Activated CD4-positive, alpha-beta T cell treated with anti-CD3 and anti-CD28 coated beads, Interleukin-2, amount 50 U/mL, for 48 hours (primary cell): ENCODE measurements around the gene NRROS.
"Not testable (repeated sequence)": the region's sequence is repeated elsewhere in the genome, so short reads cannot be mapped to it uniquely, and the experiment has no call there.

Experiments used
- DNase-seq, 2 experiments: peaks; one replicate each; pipeline ENCODE4 v3.0.0-alpha.2; 2020

NRROS gene

DNA sequence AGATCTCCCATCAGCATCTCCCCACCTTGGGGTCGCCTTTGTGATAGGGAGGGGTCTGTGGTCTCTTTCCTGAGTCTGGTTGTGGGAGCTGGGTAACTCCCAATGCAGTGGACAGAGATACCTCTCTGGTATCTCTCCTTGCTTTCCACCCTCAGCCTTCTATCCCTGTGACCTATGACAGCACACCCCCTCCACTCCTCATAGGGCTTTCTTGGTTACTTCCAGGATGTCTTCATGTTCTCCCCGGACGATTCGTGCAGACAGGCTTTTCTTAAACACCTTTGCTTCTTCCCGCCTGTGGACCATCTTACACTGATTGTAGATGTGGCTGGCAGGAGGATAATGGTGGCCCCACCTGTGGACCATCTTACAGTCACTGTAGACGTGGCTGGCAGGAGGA, 14.2 kb upstream of the NRROS start:
- no peak for DNase-seq

DNA sequence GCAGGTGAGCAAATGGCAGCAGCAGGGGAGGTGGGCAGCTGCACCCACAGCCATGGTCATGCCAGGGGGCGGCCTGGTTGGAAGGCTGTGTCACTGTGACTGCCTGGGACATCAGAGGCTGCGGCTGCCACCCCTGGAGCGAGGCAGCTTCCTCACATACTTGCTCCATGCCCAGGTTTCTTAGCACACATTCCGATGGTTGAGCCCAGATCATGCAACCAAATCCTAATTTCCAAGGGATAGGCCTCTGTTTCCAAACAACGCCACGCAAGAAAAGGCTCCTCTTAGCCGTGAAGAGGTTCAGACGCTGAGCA, 11.6 kb upstream of the NRROS start:
- DNase-seq: no peak

DNA sequence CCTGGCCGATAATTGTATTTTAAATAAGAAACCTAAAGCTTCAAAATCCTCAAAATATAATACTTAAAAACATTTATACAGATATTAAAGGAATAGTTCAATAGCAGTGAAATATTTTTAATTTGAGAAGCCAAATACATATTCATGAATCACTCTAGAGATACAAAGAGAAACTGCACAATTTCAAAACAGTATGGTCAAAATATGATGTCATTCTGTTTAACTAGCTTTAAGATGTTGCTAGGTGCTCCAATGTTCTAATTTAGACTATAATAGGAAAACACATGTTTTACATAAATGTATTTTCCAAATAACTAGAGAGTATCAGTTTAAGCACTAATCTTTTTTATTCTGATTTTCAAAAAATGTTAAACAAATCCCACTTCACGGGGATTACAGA, 10.3 kb upstream of the NRROS start:
- DNase-seq: no peak

DNA sequence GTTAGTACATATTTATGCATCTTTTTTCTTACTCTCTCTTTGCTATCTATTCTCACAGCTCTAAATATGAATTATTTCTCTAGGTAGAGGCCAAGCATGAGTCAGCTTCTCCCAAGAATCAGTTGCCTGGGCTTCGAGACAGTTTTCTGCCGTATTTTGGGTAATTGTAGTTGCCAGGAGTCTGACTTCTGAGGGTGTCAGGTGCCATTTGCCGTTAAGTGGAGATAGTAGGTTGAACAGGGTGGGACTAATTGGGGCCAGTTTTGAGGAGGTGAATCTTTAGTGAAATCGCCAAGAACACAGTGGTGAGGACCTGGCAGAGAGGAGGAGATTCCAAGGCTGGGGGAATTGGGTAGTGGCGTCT, 7.8 kb upstream of the NRROS start:
- no peak for DNase-seq

DNA sequence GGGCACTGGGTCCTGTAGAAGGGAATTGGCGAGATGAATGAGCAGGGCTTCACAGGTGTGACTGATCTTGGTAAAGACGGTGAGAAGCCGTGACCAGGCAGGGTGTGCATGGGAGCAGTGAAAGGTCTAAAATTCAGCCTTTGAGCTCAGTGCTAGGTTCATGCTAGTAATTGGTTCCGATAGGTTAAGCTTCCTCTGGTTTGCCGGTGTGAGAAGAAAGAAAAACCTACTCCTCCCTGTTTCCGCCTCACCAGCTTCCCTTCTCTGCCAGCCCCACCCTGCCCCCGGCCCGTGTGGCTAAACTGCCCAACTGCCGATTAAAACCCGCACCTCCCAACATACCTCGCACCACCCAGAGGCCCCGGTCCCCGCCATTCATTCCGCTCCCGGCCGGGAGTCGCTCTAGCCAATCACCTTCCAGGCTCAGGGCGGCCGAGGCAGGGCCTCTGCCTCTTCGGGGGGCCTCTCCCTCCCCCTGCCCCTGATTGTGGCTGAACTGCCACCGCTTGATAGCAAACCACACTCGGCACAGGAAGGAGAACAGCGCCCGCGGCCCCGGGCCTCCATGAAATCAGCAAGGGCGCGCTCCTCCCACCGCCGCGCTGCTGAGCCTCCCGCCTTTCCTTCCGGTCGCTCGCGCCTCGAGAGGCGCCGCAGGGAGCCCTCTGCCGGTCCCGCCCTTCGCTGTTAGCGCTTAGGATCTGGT, 7.3 kb upstream of the NRROS start:
- peak; percentile 85 to 89 for DNase-seq

DNA sequence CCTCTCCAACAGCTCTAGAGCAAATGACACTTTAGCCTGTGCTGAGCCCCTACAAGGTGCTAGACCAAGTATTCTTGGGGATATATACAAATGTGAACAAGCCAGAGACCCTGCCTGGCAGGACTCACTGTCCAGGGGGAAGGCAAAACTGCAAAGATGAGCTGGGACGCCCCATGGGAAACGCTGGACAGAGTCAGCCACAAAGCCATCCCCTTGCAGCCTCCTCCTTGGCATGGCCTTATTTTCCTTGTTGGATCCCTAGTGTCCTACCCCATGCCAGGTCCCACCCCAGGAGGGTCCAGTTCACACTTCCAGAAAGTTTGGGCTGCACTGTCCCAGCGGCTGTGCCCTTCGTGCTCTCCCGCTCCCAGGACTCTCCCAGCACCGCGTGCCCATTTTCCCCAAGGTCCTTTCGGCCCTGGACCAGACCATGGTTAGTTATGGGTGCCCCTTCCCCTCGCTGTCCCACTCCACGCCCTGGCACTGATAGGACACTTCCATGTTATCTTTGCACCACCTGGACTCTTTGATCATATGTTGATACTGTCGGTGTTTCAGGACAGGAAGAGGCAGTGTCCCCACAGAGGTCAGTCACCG, 5.8 kb upstream of the NRROS start:
- no peak for DNase-seq

DNA sequence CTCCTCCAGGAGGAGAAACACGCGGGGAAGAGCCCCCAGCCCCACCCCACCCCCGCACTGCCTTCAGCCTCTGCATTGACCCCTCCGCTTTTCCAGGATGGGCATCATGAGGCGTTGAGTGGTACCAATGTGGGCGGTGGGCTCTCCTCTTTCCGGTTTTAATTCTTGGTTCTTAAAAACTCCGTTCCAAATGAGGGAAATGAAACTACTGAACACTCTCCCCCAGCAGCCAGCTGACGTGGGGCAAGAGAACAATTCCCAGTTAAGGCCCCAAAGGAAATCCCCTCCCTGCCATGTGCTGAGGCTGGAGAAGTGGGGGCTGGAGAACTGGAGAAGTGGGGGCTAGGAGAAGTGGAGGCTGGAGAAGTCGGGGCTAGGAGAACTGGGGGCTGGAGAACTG, 5.3 kb upstream of the NRROS start:
- no peak for DNase-seq

DNA sequence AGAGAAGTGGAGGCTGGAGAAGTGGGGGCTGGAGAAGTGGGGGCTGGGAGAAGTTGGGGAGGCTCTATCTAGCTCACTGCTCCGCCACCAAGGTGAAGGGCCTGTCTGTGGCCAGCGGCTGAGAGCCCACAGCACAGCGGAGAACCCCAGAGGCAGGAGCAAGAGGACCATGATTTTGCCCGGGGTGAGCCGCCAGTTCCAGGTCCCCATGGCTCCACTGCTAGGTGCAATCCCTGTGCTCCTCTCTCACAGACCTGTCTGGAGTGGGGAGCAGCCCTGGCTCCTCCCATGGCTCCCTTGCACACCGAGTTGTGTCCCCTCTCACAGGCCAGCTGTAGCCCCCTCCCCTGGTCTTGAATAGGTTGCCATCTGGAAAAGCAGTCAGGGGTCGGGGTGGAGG, 4.7 kb upstream of the NRROS start:
- DNase-seq: no peak

DNA sequence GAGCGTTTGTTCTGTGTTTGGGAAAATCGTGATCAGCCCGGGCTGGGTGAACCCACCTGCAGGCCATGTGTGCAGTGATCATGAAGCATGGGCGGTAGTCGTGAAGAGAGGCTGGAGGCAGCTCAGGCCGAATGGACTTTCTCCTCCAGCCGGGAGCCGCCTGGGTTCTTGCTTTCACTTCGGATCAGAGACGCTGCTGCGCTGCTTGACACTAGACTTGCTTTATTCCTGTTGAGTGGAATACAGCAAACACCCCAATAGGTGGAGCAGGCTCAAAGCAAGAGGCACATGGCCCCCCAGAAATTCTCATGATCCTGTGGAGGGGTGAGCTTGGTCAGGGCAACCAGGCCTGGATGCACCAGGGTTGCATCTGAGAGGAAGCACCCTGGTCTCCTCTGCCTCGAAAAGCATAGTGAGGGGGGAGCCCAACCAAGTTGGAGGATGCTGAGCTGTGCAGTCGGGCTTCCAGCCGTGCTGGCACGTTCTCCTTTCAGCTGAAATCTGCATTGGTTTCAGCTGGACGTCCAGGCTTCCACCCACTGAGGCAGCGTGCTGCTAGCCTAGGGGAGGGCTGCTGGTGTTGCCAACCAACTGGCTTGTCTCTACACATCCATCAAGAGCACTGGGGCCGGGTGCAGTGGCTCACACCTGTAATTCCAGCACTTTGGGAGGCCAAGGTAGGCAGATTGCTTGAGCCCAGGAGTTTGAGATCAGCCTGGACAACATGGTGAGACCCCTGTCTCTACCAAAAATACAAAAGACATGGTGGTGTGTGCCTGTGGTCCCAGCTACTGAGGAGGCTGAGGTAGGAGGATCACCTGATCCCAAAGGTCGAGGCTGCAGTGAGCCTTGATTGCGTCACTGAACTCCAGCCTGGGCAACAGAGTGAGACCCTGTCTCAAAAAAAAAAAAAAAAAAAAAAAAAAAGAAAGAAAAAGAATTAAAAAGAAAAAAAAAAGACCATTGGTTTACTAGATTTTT, 2.8 kb upstream of the NRROS start:
- DNase-seq: no peak

DNA sequence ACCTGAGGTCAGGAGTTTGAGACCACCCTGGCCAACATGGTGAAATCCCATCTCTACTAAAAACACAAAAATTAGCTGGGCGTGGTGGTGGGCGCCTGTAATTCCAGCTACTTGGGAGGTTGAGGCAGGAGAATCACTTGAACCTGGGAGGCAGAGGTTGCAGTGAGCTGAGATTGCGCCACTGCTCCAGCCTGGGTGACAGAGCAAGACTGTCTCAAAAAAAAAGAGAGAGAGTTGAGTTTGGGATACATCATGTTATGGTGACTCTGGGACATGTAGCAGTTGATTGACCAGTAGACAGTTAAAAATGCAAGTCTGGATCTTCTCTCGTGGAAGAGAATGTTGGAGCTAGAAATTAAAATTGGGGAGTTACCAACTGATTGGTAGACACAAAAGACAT, 1.6 kb upstream of the NRROS start:
- not testable (repeated sequence) for DNase-seq

DNA sequence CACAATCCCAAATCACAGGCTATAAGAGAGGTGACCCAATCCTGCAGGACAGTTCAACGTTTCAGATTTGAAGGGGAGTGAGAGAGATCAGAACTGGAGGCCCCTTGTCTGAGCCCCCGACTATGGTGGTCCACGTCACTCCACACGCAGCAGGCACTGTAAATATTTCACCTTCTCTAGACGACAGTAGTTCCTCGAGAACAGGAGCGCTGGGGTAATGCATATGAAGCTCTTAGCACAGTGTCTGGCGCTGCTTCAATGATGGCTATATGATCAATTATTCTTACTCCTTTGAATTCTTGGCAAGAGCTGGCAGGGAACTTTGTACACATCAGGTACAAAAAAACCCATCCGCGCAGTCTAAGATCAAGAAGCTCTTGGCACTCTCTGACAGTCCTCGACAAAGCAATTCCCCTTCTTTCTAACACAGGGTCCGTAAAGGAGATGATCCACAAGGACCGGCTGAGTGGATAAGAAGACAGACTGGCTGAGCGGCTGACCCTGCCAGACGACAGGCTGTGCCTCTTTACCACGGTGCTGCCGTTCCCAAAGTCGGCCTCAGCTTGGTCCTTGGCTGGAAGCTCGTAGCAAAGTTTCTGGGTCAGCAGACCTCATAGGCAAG, 522 bp upstream of the NRROS start:
- DNase-seq: no peak

DNA sequence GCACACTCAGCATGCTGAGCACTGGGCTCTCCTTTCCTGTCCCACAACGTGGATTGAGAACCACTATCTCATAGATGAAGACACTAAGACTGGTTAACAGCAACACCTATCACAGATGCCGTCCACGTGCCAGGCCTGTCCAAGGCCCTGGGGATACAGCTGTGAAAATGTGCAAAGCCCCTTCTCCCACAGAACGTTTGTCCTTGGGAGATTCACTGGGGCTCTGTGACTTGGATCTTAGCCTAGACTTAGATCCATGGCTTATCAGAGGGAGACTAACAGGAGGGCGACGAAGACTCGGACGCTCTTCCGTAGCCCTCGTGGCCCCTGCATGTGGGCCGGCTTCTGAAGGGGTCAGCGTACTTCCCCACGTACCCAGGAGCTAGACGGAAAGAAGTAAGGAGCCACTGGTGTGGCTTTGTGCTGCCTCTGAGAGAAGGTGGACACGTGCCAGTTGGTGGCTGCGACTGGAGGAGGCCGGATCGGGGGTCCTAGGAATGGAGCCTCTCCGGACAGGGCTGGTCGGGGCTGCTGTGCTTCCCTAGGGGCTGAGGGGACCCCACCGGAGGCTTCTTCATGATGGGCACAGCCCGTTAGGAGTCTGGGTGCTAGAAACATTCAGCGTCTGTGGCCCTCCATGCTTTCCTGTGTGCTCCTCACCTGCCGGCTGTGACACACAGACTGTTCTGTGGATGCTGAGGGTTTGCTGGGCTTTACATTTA, 964 bp downstream of the NRROS start:
- DNase-seq: peak; percentile 29 to 42

DNA sequence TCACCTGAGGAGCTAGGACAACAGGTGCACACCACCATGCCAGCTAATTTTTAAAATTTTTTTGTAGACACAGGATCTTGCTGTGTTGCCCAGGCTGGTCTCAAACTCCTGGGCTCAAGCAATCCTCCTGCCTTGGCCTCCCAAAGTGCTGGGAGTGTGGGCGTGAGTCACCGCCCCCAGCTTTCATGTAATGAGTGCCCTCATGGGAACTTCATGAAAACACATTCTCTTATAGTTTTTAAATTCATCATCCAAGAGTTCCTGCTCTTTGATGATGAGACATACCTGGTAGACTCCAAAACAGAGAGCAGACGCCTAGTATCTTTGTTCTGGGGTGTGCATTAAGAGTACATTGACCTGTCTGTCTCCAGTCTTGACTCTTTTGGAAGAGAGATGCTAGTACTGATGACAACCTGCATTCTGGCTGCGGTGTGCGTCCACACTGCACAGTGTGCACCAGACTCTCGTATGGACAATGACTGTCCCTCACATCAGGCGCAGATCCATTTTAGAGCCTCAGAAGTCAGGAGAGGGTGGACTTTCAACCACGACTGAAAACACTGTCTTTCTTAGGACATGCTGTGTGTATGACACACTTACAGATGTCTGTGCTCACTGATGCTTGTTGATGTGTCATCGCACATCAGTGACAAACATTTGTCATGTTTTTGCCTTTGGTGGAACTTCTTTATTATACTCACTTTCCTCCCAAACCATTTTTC, 2.0 kb downstream of the NRROS start:
- peak; percentile 69 to 78 for DNase-seq

DNA sequence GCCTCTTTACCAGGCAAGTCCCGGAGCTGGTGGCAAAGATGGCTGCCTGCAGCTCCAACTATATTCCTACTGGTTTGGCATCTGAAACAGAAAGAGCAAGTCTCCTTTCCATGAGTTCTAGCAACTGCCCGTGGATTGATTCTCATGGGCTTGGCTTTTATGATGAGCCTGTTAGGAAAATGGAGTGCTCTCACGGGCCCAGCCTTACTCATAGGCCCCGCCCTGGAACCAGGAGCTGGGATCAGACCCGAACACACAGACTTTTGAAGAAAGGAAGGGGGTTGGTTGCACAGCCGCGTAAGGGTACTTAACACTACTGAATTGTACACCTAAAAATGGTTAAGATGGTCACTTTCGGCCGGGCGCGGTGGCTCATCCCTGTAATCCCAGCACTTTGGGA, 2.9 kb downstream of the NRROS start:
- DNase-seq: no peak

DNA sequence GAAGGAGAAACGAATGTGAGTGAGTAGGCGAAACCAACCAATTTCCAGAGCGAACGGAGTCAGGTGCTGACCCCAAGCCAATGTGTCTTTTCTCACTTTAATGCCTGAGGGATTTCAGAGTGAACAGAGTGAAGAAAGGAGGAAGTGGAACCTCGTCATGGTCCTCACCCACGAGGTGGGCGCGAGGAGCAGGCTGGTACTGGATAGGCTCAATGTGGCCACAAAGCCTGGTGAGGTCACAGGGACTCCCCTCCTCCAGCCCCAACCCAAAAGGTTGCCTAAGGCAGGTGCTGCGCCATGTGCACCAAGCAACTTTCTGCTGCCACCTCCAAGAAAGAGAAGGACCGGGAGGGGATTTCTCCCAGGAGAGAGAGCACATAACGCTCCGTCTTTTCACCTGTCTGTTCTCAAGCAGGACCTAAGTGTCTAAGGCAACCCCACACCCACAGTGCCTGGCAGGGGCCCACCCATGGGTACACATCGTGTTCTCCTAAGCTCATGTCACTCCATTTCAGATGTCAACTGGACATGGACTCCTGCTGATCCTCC, 3.8 kb downstream of the NRROS start:
- DNase-seq: peak; percentile 34 to 47

DNA sequence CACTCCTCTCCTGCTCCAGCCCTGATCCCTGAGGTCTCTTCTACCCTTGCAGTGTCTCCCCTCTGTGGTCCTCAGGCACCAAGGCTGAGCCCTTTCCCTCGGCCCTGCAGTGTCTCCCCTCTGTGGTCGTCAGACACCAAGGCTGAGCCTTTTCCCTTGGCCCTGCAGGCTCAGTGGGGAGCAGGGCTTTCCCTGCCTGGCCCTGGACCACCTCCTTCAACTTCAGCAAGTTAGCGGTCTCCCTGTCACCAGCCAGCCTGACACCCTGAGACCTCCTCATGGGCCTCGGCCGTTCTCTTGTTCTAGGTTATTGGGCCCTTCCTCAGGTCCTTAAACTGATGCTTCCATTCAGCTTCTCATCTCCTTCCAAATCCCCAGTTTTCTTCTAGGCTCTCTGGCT, 4.3 kb downstream of the NRROS start:
- no peak for DNase-seq

DNA sequence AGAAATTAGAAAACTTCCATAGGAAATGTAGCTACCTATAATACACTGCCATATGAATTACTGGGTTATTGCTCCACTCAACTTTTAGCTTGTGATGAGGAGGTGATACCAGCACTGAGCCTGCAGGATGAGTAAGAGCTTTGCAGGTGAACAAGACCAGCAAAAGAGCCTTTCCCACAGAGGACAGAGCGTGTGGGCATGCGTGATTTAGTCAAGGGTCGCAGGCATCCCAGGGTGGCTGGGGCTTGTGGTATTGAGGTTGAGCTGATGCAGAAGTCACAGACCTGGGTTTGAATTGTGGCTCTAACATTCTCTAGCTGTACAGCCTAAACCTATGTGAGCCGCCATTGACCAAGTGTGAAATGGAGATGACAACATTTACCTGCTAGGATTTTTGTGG, 5.6 kb downstream of the NRROS start:
- DNase-seq: no peak

DNA sequence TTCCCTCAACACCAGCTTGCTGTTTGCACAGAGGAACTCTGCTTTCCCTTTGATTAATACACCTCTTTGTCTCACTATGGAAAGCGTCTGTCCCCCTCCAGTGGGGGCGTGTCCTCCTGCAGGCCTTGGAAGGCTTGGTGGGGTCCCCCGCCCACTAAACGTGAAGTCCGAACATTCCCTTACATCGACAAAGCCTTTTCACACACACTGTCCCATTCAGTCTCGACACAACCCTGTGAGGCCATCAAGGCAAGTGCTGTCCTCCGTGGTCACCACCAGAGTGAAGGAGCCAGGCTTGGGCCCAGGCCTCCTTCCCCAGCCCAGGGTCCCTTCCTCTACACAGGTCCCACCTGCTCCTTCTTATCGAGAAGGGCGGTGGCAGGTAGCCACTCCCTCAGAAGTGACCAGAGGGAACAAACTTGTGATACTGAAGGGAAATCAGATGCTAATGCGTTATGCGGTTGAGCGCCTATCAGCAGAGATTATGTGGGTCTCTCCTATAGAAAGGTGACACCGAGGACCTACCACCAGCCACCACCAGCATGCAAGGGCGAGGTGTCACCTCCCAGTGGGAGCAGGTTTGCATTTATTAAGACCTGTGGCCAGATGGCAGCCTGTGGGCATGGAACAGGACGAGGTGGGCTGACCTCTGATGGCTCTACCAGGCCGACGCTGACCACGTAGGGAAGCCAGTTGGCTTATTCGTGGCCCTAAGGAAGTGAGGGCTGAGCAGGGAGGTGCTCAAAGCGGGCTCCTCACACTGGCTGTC, 6.6 kb downstream of the NRROS start:
- no peak for DNase-seq

DNA sequence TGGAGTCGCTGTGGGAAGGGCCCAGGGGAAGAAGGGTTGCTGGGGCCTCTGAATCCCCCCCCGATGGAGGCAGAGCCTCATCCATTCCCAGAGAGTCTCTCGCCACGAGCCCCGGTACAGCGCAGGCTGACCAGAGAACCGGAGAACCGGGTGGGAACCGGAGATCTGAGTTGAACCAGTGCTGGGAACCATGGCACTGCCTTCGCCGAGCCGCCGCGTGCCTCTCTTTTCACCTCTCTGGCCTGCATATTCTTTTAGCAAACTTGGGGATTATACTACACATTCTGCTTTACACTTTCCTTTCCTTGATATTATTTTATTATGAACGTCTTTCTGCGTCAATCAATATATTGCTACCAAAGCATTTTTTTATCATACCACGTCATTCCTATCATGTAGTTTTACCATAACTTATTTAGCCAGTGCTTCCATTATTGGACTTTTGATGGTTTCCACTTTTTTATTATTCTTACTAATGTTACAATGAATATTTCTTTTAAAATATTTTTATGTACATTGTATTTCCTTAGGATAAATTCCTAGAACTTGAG, 7.2 kb downstream of the NRROS start:
- no peak for DNase-seq

DNA sequence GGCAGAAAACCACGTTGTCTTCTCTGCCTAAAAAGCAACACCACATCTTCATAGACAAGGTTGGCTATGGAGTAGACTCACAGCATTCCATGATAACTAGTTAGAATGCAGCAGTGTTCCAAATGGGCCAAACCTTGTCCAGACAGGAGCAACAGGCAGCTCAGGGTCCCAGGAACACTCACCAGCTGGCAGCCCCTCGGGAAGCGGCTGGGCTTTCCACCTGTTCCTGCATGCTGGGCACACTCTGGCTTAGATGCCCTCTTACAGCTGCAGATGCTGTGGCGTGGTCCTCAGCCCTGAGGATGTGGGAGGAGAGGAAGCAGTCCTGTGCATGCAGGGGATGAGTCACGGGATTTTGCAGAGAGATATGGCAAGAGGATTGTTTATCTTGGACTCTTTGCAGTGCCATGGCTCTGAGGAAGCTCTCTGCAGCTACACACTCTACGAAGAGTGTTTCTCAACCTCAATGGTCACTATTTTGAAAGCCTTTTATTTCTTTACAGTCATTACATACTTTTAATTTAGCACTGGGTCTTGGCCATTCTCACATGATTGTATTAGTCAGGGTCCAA, 11.3 kb downstream of the NRROS start:
- no peak for DNase-seq
